ENCODE measurements around the gene GAL. TPM values are rescaled to one million over a fixed set of nuclear protein-coding genes. Genes with fewer than 3 reads are reported as not detected.

GAL gene
- total RNA-seq, 1 donor from 2014 or later = 1.0 TPM

DNA sequence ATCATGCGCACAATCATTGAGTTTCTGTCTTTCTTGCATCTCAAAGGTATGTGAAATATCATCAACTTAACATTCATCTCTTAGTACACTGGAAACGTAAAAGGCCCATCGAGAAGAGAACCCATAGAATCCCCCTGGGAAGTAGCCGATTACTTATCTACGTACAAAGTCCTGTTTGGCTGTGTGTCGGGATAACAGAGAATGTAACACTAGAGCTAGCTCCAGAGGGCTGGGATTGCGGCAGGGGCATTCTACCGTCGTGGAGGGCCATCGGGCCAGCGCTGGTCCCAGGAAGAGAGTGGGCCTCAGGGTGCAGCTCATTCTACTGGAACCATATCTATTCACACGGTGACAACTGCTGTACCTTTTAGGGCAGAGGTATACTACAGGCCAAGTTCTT lies 4.5 kb downstream of the GAL start:
- H3K4me3 ChIP-seq (ENCODE audit: low read length in 3 of 3) = no peak overlapping the region
- H3K36me3 ChIP-seq (ENCODE audit: control insufficient read depth in 3 of 3, insufficient read depth in 3 of 3, low read length in 3 of 3) = no peaks in the 10 kb centered on the region
- H3K4me1 ChIP-seq (ENCODE audit: control insufficient read depth in 3 of 3, insufficient read depth in 3 of 3, low read length in 3 of 3) = peaks cover 0 to 2% (median under 1%) of the 10 kb centered on the region in 3 donors
- H3K9ac ChIP-seq (ENCODE audit: low read depth in 1 of 3, low read length in 3 of 3) = no peak overlapping the region
- H3K27ac ChIP-seq (ENCODE audit: low read depth, low read length) = no peak overlapping the region
- H3K9me3 ChIP-seq (ENCODE audit: control insufficient read depth in 3 of 3, low read length in 3 of 3) = no peaks in the 10 kb centered on the region
- H3K27me3 ChIP-seq (ENCODE audit: control insufficient read depth in 3 of 3, insufficient read depth in 3 of 3, low read length in 3 of 3) = peaks cover 48 to 63% (median 57%) of the 10 kb centered on the region in 3 donors

DNA sequence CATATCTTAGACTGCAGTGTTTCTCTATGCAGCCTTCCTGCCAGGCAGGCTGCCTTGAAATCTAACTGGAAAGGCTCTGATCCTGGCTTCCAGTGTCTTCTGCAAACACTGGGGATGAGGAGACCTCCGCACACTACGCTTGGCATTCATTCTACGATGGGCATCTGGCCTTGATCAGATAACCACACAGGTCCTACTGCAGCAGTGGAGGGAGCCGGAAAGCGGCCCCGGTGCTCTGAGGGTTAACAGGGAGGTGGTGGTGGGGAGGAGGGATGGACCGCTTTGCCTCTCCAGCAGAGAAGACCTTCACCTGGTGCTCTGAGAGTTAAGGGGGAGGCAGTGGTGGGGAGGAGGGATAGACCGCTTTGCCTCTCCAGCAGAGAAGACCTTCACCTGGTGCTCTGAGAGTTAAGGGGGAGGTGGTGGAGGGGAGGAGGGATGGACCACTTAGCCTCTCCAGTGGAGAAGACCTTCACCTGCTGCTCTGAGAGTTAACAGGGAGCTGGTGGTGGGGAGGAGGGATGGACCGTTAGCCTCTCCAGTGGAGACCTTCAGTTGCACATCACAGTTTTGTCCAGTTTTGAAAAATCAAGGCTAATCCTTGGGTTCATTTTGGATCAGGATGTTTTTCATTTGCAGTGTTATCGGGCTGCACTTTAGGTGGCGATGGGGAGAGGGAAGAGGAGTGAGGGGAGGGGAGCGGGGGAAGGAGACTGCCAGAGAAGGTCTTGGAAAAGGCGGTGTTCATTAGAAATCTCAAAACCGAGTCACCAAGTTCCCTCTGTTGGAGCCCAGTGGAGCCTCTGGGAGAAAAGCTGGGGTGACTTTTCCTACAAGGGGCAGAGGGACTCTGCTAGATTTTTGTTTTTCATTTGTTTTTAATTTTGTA lies 5.6 kb downstream of the GAL start:
- Histone ChIP-seq H3K9ac (ENCODE audit: low read depth in 1 of 3, low read length in 3 of 3) (no peak overlapping the region), H3K36me3 (ENCODE audit: control insufficient read depth in 3 of 3, insufficient read depth in 3 of 3, low read length in 3 of 3) (no peaks in the 10 kb centered on the region), H3K4me3 (ENCODE audit: low read length in 3 of 3) (no peak overlapping the region), H3K27me3 (ENCODE audit: control insufficient read depth in 3 of 3, insufficient read depth in 3 of 3, low read length in 3 of 3) (peaks cover 40 to 54% (median 46%) of the 10 kb centered on the region in 3 donors), H3K9me3 (ENCODE audit: control insufficient read depth in 3 of 3, low read length in 3 of 3) (no peaks in the 10 kb centered on the region), H3K4me1 (ENCODE audit: control insufficient read depth in 3 of 3, insufficient read depth in 3 of 3, low read length in 3 of 3) (no peaks in the 10 kb centered on the region), H3K27ac (ENCODE audit: low read depth, low read length) (no peak overlapping the region)

- Histone ChIP-seq H3K27me3 (ENCODE audit: control insufficient read depth in 3 of 3, insufficient read depth in 3 of 3, low read length in 3 of 3) (peaks cover 31 to 48% (median 37%) of the 10 kb centered on the region in 3 donors), H3K4me3 (ENCODE audit: low read length in 3 of 3) (no peak overlapping the region), H3K36me3 (ENCODE audit: control insufficient read depth in 3 of 3, insufficient read depth in 3 of 3, low read length in 3 of 3) (no peaks in the 10 kb centered on the region)
These were observed 6.5 kb downstream of the GAL start for GRCh38 chr11:68690671-68691401.

DNA sequence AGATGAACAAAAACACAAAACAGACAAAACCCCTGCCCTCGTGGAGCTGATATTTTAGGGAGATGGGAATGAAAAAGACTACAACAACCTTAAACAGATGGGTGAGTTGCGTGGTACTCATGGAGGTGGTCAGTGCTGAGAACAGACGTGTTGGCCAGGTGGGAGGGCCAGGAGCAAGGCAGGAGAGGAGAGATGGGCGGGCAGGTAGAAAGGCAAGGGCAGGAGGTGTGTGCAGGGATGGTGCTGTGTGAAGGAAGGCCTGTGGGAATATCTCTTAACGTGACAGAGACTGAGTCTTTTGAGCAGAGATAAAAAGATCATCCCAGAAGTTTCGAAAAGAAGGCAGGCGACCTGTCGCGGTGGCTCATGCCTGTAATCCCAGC lies 7.0 kb downstream of the GAL start:
- Histone ChIP-seq H3K27ac (ENCODE audit: low read depth, low read length) (no peak overlapping the region), H3K9ac (ENCODE audit: low read depth in 1 of 3, low read length in 3 of 3) (no peak overlapping the region), H3K9me3 (ENCODE audit: control insufficient read depth in 3 of 3, low read length in 3 of 3) (no peaks in the 10 kb centered on the region), H3K4me3 (ENCODE audit: low read length in 3 of 3) (no peak overlapping the region), H3K4me1 (ENCODE audit: control insufficient read depth in 3 of 3, insufficient read depth in 3 of 3, low read length in 3 of 3) (no peaks in the 10 kb centered on the region), H3K36me3 (ENCODE audit: control insufficient read depth in 3 of 3, insufficient read depth in 3 of 3, low read length in 3 of 3) (no peaks in the 10 kb centered on the region), H3K27me3 (ENCODE audit: control insufficient read depth in 3 of 3, insufficient read depth in 3 of 3, low read length in 3 of 3) (peaks cover 26 to 44% (median 32%) of the 10 kb centered on the region in 3 donors)

More at GRCh38 chr11:68690671-68691401, 6.5 kb downstream of the GAL start:
- H3K9ac ChIP-seq (ENCODE audit: low read depth in 1 of 3, low read length in 3 of 3) = no peak overlapping the region
- no peaks in the 10 kb centered on the region for H3K9me3 ChIP-seq (ENCODE audit: control insufficient read depth in 3 of 3, low read length in 3 of 3)
- H3K4me1 ChIP-seq (ENCODE audit: control insufficient read depth in 3 of 3, insufficient read depth in 3 of 3, low read length in 3 of 3) = no peaks in the 10 kb centered on the region
- no peak overlapping the region for H3K27ac ChIP-seq (ENCODE audit: low read depth, low read length)

DNA sequence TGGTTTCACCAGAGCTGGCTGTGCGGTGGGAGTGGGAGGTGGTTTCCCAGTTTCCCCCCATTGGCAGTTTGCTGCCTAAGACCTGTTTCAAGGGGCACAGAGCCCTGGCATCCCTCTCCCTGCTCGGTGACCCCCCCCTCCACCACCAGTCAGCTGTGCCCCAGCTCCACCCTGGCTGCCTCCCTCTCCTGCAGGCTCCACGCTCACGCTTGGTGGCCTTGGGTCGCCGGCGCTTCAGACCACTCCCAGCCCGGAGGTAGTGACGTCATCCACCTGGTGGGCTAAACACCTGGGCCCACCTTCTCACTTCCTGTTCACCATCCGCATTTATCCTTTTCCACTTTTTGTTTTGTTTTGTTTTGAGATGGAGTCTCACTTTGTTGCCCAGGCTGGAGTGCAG lies 7.8 kb downstream of the GAL start:
- H3K4me3 ChIP-seq (ENCODE audit: low read length in 3 of 3) = no peak overlapping the region
- no peaks in the 10 kb centered on the region for H3K9me3 ChIP-seq (ENCODE audit: control insufficient read depth in 3 of 3, low read length in 3 of 3)
- no peaks in the 10 kb centered on the region for H3K4me1 ChIP-seq (ENCODE audit: control insufficient read depth in 3 of 3, insufficient read depth in 3 of 3, low read length in 3 of 3)
- H3K27ac ChIP-seq (ENCODE audit: low read depth, low read length) = no peak overlapping the region
- H3K9ac ChIP-seq (ENCODE audit: low read depth in 1 of 3, low read length in 3 of 3) = no peak overlapping the region
- peaks cover 19 to 37% (median 26%) of the 10 kb centered on the region in 3 donors for H3K27me3 ChIP-seq (ENCODE audit: control insufficient read depth in 3 of 3, insufficient read depth in 3 of 3, low read length in 3 of 3)
- H3K36me3 ChIP-seq (ENCODE audit: control insufficient read depth in 3 of 3, insufficient read depth in 3 of 3, low read length in 3 of 3) = no peaks in the 10 kb centered on the region

DNA sequence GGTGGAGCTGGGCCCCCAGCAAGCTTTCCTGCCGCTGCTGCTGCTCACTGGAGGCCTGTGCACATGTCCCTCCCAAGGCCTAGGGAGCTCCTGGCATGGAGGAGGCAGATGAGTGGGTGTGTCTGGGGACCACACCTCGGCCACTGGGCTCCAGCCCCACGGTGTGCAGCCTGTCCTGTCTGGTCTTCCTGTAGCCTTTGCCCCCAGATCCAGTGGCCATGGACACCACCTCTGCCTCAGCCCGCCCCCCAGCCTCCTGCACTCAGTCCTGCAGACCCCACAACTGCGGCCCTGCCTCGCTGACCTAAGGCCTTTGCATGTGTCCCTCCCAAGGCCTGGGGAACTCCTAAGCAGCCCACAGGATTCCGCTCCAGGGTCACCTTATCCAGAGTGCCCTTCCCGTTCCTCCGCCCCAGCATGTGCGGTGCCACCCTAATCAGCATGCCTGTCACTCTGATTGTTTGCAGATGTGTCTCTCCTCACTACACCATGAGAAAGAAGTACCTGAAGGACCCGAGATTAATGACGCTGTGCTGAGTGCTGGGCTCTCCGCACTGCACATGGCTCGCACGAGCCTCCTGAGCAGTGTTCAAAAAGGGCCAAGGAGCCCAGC lies 8.6 kb downstream of the GAL start:
- peaks cover 11 to 28% (median 21%) of the 10 kb centered on the region in 3 donors for H3K27me3 ChIP-seq (ENCODE audit: control insufficient read depth in 3 of 3, insufficient read depth in 3 of 3, low read length in 3 of 3)
- H3K4me1 ChIP-seq (ENCODE audit: control insufficient read depth in 3 of 3, insufficient read depth in 3 of 3, low read length in 3 of 3) = no peaks in the 10 kb centered on the region
- no peaks in the 10 kb centered on the region for H3K9me3 ChIP-seq (ENCODE audit: control insufficient read depth in 3 of 3, low read length in 3 of 3)
- H3K9ac ChIP-seq (ENCODE audit: low read depth in 1 of 3, low read length in 3 of 3) = no peak overlapping the region
- H3K36me3 ChIP-seq (ENCODE audit: control insufficient read depth in 3 of 3, insufficient read depth in 3 of 3, low read length in 3 of 3) = no peaks in the 10 kb centered on the region
- H3K27ac ChIP-seq (ENCODE audit: low read depth, low read length) = no peak overlapping the region
- H3K4me3 ChIP-seq (ENCODE audit: low read length in 3 of 3) = no peak overlapping the region

GRCh38 chr11:68693484-68693882 lies 9.1 kb downstream of the GAL start:
- Histone ChIP-seq H3K36me3 (ENCODE audit: control insufficient read depth in 3 of 3, insufficient read depth in 3 of 3, low read length in 3 of 3) (no peaks in the 10 kb centered on the region), H3K9me3 (ENCODE audit: control insufficient read depth in 3 of 3, low read length in 3 of 3) (no peaks in the 10 kb centered on the region), H3K27ac (ENCODE audit: low read depth, low read length) (no peak overlapping the region), H3K4me3 (ENCODE audit: low read length in 3 of 3) (no peak overlapping the region), H3K9ac (ENCODE audit: low read depth in 1 of 3, low read length in 3 of 3) (no peak overlapping the region), H3K4me1 (ENCODE audit: control insufficient read depth in 3 of 3, insufficient read depth in 3 of 3, low read length in 3 of 3) (no peaks in the 10 kb centered on the region), H3K27me3 (ENCODE audit: control insufficient read depth in 3 of 3, insufficient read depth in 3 of 3, low read length in 3 of 3) (peaks cover 9 to 26% (median 19%) of the 10 kb centered on the region in 3 donors)

GRCh38 chr11:68694431-68695297 lies 10.3 kb downstream of the GAL start:
- no peaks in the 10 kb centered on the region for H3K9me3 ChIP-seq (ENCODE audit: control insufficient read depth in 3 of 3, low read length in 3 of 3)
- no peak overlapping the region for H3K27ac ChIP-seq (ENCODE audit: low read depth, low read length)
- H3K4me3 ChIP-seq (ENCODE audit: low read length in 3 of 3) = no peak overlapping the region
- H3K9ac ChIP-seq (ENCODE audit: low read depth in 1 of 3, low read length in 3 of 3) = no peak overlapping the region
- H3K27me3 ChIP-seq (ENCODE audit: control insufficient read depth in 3 of 3, insufficient read depth in 3 of 3, low read length in 3 of 3) = peaks cover 6 to 25% (median 16%) of the 10 kb centered on the region in 3 donors
- H3K36me3 ChIP-seq (ENCODE audit: control insufficient read depth in 3 of 3, insufficient read depth in 3 of 3, low read length in 3 of 3) = no peaks in the 10 kb centered on the region
- no peaks in the 10 kb centered on the region for H3K4me1 ChIP-seq (ENCODE audit: control insufficient read depth in 3 of 3, insufficient read depth in 3 of 3, low read length in 3 of 3)

GRCh38 chr11:68695531-68695930 lies 11.2 kb downstream of the GAL start:
- Histone ChIP-seq H3K27me3 (ENCODE audit: control insufficient read depth in 3 of 3, insufficient read depth in 3 of 3, low read length in 3 of 3) (peaks cover 0 to 24% (median 11%) of the 10 kb centered on the region in 3 donors), H3K27ac (ENCODE audit: low read depth, low read length) (no peak overlapping the region), H3K4me1 (ENCODE audit: control insufficient read depth in 3 of 3, insufficient read depth in 3 of 3, low read length in 3 of 3) (no peaks in the 10 kb centered on the region), H3K9me3 (ENCODE audit: control insufficient read depth in 3 of 3, low read length in 3 of 3) (no peaks in the 10 kb centered on the region), H3K36me3 (ENCODE audit: control insufficient read depth in 3 of 3, insufficient read depth in 3 of 3, low read length in 3 of 3) (no peaks in the 10 kb centered on the region), H3K4me3 (ENCODE audit: low read length in 3 of 3) (no peak overlapping the region), H3K9ac (ENCODE audit: low read depth in 1 of 3, low read length in 3 of 3) (no peak overlapping the region)
